ENCODE measurements around the gene ARHGAP22. TPM values are rescaled to one million over a fixed set of nuclear protein-coding genes. Genes with fewer than 3 reads are reported as not detected.

The ARHGAP22 gene
- total and polyA plus RNA-seq, 2 experiments from 2014 or later, result 4.8 to 10.7 TPM

- H3K79me2 ChIP-seq (replicated peaks; ENCODE audit: insufficient read depth), result no peaks in the 10 kb centered on the region
- peaks cover 6% of the 10 kb centered on the region; the same call in 1 of the 2 replicates for H3K9me2 ChIP-seq (ENCODE audit: insufficient read depth)
- no peak overlapping the region for H3K4me3 ChIP-seq
- no peaks in the 10 kb centered on the region for H4K20me1 ChIP-seq (replicated peaks; ENCODE audit: insufficient read depth)
- H3K9me3 Mint-ChIP-seq, result 0 out of 3 replicates have a peak, but pooled peaks cover 5% of the 10 kb centered on the region
- H3K27ac Mint-ChIP-seq, result no peak overlapping the region
- no peak overlapping the region for H2AFZ ChIP-seq
- H3K27ac ChIP-seq (ENCODE audit: low read depth), result no peak overlapping the region
- peaks cover 2% of the 10 kb centered on the region; the same call in 1 of the 2 replicates for H3F3A ChIP-seq (replicated peaks; ENCODE audit: low read depth)
- H3K4me3 Mint-ChIP-seq, result no peak overlapping the region
- H3K4me1 ChIP-seq (ENCODE audit: insufficient read depth), result peaks cover 23% of the 10 kb centered on the region
- TF ChIP-seq ZNF462 (CRISPR knock-in tag; IDR thresholded peaks at IDR 0.05) (no peak), ETS1 (IDR thresholded peaks at IDR 0.05) (no peak), EZH2 (IDR thresholded peaks at IDR 0.05; ENCODE audit: low read depth, unreplicated experiment) (no peak), REST (IDR thresholded peaks at IDR 0.05; ENCODE audit: unreplicated experiment) (no peak), STAT1 (IDR thresholded peaks at IDR 0.05; ENCODE audit: unreplicated experiment) (no peak), CTCF (conservative IDR thresholded peaks at IDR 0.05; ENCODE audit: low read depth in 2 of 2) (no peak), EZH2phosphoT487 (IDR thresholded peaks at IDR 0.05; ENCODE audit: unreplicated experiment) (no peak), JUNB (IDR thresholded peaks at IDR 0.05; ENCODE audit: unreplicated experiment) (no peak), POLR2AphosphoS5 (IDR thresholded peaks at IDR 0.05; ENCODE audit: low read depth) (no peak), ZNF114 (CRISPR knock-in tag; IDR thresholded peaks at IDR 0.05) (no peak), CREB1 (CRISPR knock-in tag; IDR thresholded peaks at IDR 0.05; ENCODE audit: low read depth) (no peak), NANOG (IDR thresholded peaks at IDR 0.05; ENCODE audit: borderline replicate concordance) (no peak), ZNF331 (CRISPR knock-in tag; IDR thresholded peaks at IDR 0.05; ENCODE audit: low read depth) (no peak)
- H3K36me3 Mint-ChIP-seq (ENCODE audit: low read depth), result no peaks in the 10 kb centered on the region; the same call in 2 of the 3 replicates
- ATAC-seq (no peak), DNase-seq (ENCODE audit: low spot score) (no peak)
- no peak overlapping the region for H3K4me2 ChIP-seq
- no peaks in the 10 kb centered on the region for H3K36me3 ChIP-seq (ENCODE audit: insufficient read depth)
- peaks cover 3% of the 10 kb centered on the region; the same call in 1 of the 2 replicates for H3K27me3 ChIP-seq (ENCODE audit: insufficient read depth)
- peaks cover 20% of the 10 kb centered on the region for H3K4me1 Mint-ChIP-seq
- peaks cover 5% of the 10 kb centered on the region for H3K27me3 Mint-ChIP-seq (ENCODE audit: insufficient read depth, low read depth, poor library complexity)
Observed at GRCh38 chr10:48529331-48529730, 75.5 kb downstream of the ARHGAP22 start.

All from GM23338 (cell line).